ENCODE measurements around the gene LONP2. TPM values are rescaled to one million over a fixed set of nuclear protein-coding genes. Genes with fewer than 3 reads are reported as not detected.

LONP2 gene
- total RNA-seq, 3 donors from 2014 or later (not counting 1 experiment from before 2014, with no cell fraction given): 48.6 to 87.8 (median 61.7) TPM

DNA sequence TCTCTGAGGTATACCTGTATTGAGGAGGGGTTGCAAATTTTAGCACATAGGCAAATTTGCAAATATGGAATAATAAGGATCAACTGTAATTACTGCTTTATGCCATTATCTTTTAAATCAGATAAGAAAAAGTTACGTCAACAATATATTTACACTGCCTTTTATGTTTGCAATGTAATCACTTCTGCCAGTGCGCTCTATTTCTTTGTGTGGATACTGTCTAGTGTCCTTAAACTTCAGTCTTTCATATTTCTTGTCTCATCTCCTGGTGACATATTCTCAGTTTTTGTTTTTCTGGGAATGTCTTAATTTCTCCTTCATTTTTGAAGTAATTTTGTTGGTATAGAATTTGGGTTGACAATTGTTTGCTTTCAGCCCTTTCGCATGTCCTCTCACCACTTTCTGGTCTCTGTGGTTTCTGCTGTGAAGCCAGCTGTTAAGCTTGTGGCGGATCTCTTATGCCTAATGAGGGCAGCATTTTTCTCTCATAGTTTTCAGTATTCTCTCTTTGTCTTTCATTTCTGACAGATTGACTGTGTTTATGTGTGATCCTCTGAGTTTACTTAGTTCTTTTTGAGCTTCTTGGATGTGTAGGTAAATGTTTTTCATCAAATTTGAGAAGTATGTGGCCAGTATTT is 40.8 kb downstream of the LONP2 start:
- no peak overlapping the region for H3K27ac ChIP-seq (ENCODE audit: low read length)
- no peak overlapping the region for H3K4me3 ChIP-seq (ENCODE audit: low read length)
- intact Hi-C loops (cut with micrococcal nuclease): no loop called here
- Mint-ChIP-seq H3K4me3 (peak overlapping the region; percentile 73), H3K4me1 (peaks cover 33 to 41% of the 10 kb centered on the region in 2 donors), H3K36me3 (peaks cover 11% of the 10 kb centered on the region), H3K9me3 (peaks cover 0 to 3% of the 10 kb centered on the region in 2 donors), H3K27me3 (ENCODE audit: low read depth in 2 of 2) (peaks cover 10 to 19% of the 10 kb centered on the region in 2 donors), H3K27ac (peak overlapping the region; percentile 41 to 58)
- peak; percentile 18 to 40 for DNase-seq
- TF ChIP-seq, protein P1, sequence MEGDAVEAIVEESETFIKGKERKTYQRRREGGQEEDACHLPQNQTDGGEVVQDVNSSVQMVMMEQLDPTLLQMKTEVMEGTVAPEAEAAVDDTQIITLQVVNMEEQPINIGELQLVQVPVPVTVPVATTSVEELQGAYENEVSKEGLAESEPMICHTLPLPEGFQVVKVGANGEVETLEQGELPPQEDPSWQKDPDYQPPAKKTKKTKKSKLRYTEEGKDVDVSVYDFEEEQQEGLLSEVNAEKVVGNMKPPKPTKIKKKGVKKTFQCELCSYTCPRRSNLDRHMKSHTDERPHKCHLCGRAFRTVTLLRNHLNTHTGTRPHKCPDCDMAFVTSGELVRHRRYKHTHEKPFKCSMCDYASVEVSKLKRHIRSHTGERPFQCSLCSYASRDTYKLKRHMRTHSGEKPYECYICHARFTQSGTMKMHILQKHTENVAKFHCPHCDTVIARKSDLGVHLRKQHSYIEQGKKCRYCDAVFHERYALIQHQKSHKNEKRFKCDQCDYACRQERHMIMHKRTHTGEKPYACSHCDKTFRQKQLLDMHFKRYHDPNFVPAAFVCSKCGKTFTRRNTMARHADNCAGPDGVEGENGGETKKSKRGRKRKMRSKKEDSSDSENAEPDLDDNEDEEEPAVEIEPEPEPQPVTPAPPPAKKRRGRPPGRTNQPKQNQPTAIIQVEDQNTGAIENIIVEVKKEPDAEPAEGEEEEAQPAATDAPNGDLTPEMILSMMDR (IDR thresholded peaks at IDR 0.05): no peak
- H3K36me3 ChIP-seq (ENCODE audit: control insufficient read depth, insufficient read depth, low read length): peaks cover 17% of the 10 kb centered on the region
- H3K4me1 ChIP-seq (ENCODE audit: control insufficient read depth, insufficient read depth, low read length): peaks cover 2% of the 10 kb centered on the region
- no peaks in the 10 kb centered on the region for H3K27me3 ChIP-seq (ENCODE audit: control insufficient read depth, insufficient read depth, low read length)
- ATAC-seq: peak; percentile 58 to 88 (median 70)
- 44% methylated on average over 4 of the region's 4 CpGs for WGBS (ENCODE audit: insufficient coverage)
- H3K9me3 ChIP-seq (ENCODE audit: control insufficient read depth, insufficient read depth, low read length): peaks cover 7% of the 10 kb centered on the region

DNA sequence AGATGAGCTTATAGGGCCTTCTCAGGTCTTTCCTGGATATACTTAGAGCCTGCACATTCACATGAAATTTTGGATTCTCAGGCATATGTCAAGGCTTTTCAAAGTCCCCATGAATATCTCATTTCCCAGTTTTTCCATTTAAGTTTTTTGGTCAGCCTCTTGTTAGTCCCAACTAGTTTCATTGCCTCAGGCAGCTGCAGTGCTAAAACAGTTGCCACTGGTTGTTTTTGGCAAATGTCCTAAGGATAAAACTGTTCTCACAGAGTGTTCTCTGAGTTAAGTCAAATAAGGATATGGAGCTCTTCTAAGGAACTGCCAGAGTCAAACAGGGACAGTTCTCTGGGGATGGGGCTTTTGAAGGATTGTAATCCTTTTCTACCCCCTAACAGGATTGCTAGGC is 43.1 kb downstream of the LONP2 start:
- H3K27ac ChIP-seq (ENCODE audit: low read length): no peak overlapping the region
- no peak overlapping the region for H3K4me3 ChIP-seq (ENCODE audit: low read length)
- no peak overlapping the region for H3K27ac Mint-ChIP-seq
- H3K4me3 Mint-ChIP-seq: no peak overlapping the region
- ATAC-seq (no peak), DNase-seq (no peak)
- H3K9me3 ChIP-seq (ENCODE audit: control insufficient read depth, insufficient read depth, low read length): peaks cover 7% of the 10 kb centered on the region
- peaks cover 0 to 3% of the 10 kb centered on the region in 2 donors for H3K9me3 Mint-ChIP-seq
- no peaks in the 10 kb centered on the region for H3K27me3 ChIP-seq (ENCODE audit: control insufficient read depth, insufficient read depth, low read length)
- peaks cover 10 to 19% of the 10 kb centered on the region in 2 donors for H3K27me3 Mint-ChIP-seq (ENCODE audit: low read depth in 2 of 2)
- peaks cover 12% of the 10 kb centered on the region for H3K36me3 ChIP-seq (ENCODE audit: control insufficient read depth, insufficient read depth, low read length)
- H3K4me1 ChIP-seq (ENCODE audit: control insufficient read depth, insufficient read depth, low read length): peaks cover 9% of the 10 kb centered on the region
- TF ChIP-seq, protein P1 (IDR thresholded peaks at IDR 0.05): no peak
- H3K4me1 Mint-ChIP-seq: peaks cover 50 to 51% of the 10 kb centered on the region in 2 donors
- H3K36me3 Mint-ChIP-seq: peaks cover 11% of the 10 kb centered on the region
- intact Hi-C loops (cut with micrococcal nuclease): no loop called here

DNA sequence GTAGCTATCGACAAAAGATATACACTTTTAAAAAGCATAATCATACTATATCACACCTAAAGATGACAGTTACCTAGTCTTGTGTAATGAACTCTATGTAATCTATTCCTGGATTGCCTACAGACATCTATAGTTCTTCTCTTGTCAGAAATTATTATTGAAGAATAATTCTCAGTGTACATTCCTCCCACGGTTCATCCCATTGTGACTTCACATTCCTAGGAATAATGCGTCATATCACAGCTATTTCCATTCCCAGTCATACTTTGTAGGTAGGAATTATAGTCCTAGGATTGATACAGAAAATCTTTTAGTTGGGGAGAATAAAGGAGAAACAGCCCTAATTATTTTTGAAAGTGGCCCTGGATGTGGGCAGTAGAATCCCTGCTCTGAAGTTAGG is 47.2 kb downstream of the LONP2 start:
- peaks cover 7% of the 10 kb centered on the region for H3K4me1 ChIP-seq (ENCODE audit: control insufficient read depth, insufficient read depth, low read length)
- TF ChIP-seq, protein P1 (IDR thresholded peaks at IDR 0.05): no peak
- Mint-ChIP-seq H3K4me3 (no peak overlapping the region), H3K9me3 (no peaks in the 10 kb centered on the region), H3K4me1 (peaks cover 15 to 26% of the 10 kb centered on the region in 2 donors), H3K27me3 (ENCODE audit: low read depth in 2 of 2) (no peaks in the 10 kb centered on the region), H3K36me3 (peaks cover 11% of the 10 kb centered on the region), H3K27ac (no peak overlapping the region)
- 100% methylated on average over 1 of the region's 3 CpGs for WGBS (ENCODE audit: insufficient coverage)
- H3K4me3 ChIP-seq (ENCODE audit: low read length): no peak overlapping the region
- H3K27ac ChIP-seq (ENCODE audit: low read length): no peak overlapping the region
- ATAC-seq: no peak
- no peak for DNase-seq
- peaks cover 7% of the 10 kb centered on the region for H3K9me3 ChIP-seq (ENCODE audit: control insufficient read depth, insufficient read depth, low read length)
- intact Hi-C loops (cut with micrococcal nuclease): no loop called here
- H3K27me3 ChIP-seq (ENCODE audit: control insufficient read depth, insufficient read depth, low read length): no peaks in the 10 kb centered on the region
- H3K36me3 ChIP-seq (ENCODE audit: control insufficient read depth, insufficient read depth, low read length): peaks cover 24% of the 10 kb centered on the region

DNA sequence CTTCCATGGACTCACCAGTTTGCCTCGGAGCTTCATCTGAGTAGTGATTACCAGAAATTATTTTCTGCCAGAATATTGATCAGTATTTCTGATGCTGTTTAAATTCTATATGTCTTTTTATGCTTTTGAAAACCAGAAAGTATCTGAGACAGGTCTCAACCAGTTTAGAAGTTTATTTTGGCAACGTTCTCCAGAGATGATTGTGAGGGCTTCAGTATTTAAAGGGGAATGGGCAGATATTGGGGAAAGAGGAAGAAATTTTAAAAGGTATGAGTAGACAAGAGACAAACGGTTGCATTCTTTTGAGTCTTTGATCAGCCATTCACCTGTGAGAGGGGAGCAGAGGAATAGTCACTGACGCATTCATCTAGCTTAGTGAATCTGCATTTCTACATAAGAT is 47.7 kb downstream of the LONP2 start:
- H3K27me3 Mint-ChIP-seq (ENCODE audit: low read depth in 2 of 2): no peaks in the 10 kb centered on the region
- H3K4me1 ChIP-seq (ENCODE audit: control insufficient read depth, insufficient read depth, low read length): peaks cover 7% of the 10 kb centered on the region
- H3K9me3 Mint-ChIP-seq: no peaks in the 10 kb centered on the region
- H3K4me1 Mint-ChIP-seq: peaks cover 15 to 26% of the 10 kb centered on the region in 2 donors
- TF ChIP-seq, protein P1 (IDR thresholded peaks at IDR 0.05): no peak
- no peaks in the 10 kb centered on the region for H3K27me3 ChIP-seq (ENCODE audit: control insufficient read depth, insufficient read depth, low read length)
- no peak overlapping the region for H3K4me3 Mint-ChIP-seq
- DNase-seq (no peak), ATAC-seq (no peak)
- 100% methylated on average over 3 of the region's 4 CpGs for WGBS (ENCODE audit: insufficient coverage)
- peaks cover 7% of the 10 kb centered on the region for H3K9me3 ChIP-seq (ENCODE audit: control insufficient read depth, insufficient read depth, low read length)
- H3K27ac Mint-ChIP-seq: no peak overlapping the region
- intact Hi-C loops (cut with micrococcal nuclease): no loop called here
- H3K36me3 Mint-ChIP-seq: peaks cover 15% of the 10 kb centered on the region
- peaks cover 26% of the 10 kb centered on the region for H3K36me3 ChIP-seq (ENCODE audit: control insufficient read depth, insufficient read depth, low read length)
- H3K27ac ChIP-seq (ENCODE audit: low read length): no peak overlapping the region
- H3K4me3 ChIP-seq (ENCODE audit: low read length): no peak overlapping the region
